Fibroblast of skin of left quadriceps (primary cell): ENCODE measurements around the gene MTHFD1L.
"Not testable (repeated sequence)": the region's sequence is repeated elsewhere in the genome, so short reads cannot be mapped to it uniquely, and the experiment has no call there.

Source experiments
- DNase-seq, 2 experiments: peaks; one replicate each; pipeline ENCODE4 v3.0.0-alpha.2; 2013; ENCODE audit warnings: low read depth in 2 of 2

Gene MTHFD1L

DNA sequence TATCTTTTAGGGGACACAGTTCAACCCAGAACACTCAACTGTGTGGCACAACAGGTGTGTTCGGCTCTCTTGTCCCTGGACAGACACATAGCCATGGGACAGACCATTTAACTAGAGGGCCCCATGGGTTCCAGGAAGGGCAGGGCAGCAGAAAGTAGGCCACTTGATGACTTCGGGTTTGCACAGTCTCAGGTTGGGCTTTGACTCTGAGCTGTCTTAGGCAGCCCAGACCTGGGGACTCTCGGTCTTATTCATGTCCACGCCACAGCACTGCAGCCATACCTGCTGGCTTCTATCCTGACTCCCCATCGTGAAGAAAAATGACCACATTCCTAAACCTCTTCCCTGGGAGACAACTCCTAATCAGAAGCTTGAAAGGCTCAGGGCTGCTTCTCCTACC, 228.2 kb downstream of the MTHFD1L start:
- DNase-seq, result no peak

DNA sequence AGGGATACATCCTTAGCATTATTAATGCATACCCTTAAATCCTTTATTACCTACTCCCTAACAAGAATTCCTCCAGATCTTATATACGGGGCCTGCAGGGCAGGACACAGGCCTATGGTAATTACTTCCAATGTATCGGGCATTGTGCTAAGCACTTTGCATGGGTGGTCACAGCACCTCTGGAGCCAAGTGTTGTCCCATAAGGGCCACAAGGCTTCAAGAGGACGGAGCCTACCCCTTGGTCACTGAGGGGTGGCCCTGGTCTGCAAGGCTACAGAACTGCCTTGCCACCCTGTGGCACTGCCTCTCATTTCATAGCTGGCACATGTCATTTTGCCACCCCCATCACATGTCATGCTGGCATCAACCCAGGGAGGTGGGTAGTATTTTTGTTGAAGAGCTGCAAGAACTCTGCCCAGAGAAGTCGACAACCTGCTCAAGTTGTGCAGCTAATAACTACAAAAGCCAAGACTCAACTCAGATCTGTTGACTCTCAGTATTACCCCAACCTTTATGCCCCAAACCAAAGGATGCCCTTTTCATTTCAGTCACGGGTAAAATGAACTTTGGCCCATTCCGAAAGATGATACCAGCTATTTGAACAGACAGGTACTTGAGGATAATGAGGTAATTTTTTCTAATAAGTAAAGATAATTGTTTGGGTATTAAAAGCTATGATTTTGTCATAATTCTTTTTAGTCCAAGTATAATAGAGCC, 230.2 kb downstream of the MTHFD1L start:
- DNase-seq, result no peak

DNA sequence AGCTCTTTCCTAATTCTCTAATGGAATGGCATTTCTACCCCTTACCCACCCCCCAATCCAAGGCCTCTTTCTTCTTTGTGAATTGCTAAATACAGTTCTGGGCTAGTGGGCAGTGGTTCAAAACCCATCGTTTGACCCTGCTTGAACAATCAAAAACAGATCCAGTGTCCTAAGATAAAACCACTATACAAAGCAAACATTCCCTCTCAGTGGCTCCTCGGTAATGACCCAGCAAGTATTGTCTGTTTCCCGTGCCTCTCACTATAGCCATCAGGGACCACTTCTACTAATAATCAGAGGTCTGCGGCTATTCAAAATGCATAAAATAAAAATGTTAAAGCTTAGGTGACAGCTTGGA, 230.7 kb downstream of the MTHFD1L start:
- DNase-seq, result no peak

DNA sequence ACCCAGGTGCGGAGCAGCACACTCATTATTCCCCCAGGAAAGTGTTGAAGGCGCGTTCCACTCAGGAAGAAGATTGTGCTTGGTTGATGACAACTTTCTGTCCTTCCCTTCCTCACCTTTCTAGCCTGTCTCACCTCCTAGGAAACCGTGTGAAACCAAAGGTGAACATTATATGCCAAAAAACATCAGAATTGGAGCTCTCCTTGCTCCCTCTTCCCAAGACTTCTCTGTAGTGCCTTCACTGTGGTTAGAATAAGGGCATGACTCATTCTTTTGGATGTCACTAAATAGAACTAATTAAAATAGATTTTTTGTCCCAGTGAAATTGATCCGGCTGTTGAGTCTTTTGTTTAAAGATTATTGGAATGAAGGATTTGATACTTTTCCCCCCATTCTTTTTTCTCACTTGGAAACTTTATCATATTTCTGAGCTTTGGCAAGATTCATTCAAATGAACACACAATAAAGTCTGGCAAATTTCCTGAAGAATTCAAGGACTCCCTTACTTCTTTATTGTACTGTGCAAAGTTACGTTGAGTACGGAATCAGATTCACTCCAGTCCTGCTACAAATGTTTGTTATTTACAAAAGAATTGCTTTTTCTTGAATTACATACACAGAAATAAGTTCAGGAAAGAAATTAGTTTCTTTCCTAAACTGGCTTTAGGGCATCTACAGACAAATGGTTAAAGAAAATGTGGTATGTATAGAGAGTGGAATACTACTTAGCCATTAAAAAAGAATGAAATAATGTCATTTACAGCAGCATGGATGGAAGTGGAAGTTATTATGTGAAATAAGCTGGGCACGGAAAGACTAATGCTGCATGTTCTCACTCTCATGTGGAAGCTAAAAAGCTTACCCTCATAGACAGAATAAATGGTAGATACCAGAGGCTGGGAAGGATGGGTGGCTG, 231.4 kb downstream of the MTHFD1L start:
- DNase-seq, result no peak

DNA sequence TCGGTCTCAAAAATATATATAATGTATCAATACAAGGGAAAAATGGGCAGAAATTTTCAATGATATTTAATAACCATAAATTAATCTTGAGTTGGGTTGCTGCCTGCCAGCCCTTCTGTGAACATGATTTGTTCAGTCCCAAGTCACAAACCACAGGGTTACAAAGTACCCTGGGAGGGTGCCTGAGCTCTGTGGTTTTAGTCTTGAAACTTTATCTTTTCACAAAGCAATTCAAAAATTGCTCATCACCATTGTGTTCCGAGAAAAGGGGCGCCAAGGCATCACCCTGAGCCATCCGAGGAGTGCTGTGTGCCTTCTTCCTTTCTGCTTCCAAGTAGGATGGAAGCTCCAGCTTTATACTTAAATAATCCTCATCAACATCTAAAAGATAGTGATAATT, 232.7 kb downstream of the MTHFD1L start:
- DNase-seq, result no peak

DNA sequence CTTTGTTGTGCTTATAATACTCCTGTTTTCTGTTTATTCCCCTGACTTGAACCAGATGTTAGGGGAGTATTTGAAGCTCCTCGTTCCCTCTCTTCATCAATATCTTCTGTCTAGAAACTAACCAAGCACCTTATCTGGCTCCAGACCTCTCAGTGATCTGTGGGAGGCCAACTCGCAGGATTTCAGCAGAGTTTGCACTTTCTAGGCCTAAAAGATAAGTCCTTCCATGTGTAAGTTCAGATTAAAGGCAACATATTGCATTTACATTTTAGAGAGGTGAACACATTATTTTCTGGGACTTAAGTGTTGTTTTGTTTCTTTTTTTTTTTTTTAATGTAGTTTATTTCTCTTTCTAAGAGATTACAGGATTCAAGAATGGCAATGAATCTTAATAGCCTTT, 234.8 kb downstream of the MTHFD1L start:
- DNase-seq, result no peak

DNA sequence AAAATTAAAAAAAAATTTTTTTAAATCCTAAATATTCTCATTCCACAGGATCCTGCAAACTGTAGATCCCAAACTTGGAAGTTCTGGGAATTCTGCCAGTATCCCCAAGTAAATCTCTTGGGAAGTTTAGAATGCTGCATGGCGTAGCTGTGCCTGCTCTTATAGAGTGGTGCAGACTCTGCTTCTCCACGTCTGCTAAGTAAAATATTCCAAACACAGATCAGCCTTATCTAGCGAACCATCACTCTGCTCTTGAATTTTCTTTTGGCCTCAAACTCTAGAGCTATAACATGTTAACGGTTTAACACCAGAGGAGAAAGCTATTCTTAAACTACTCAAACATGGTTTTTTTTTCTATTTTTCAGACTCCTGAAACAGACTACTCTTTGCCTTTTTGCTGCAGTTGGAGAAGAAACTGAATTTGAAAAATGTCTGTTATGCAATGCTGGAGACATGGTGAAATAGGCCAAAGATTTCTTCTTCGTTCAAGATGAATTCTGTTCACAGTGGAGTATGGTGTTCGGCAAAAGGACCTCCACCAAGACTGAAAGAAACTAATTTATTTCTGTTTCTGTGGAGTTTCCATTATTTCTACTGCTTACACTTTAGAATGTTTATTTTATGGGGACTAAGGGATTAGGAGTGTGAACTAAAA, 235.8 kb downstream of the MTHFD1L start:
- DNase-seq, result no peak

DNA sequence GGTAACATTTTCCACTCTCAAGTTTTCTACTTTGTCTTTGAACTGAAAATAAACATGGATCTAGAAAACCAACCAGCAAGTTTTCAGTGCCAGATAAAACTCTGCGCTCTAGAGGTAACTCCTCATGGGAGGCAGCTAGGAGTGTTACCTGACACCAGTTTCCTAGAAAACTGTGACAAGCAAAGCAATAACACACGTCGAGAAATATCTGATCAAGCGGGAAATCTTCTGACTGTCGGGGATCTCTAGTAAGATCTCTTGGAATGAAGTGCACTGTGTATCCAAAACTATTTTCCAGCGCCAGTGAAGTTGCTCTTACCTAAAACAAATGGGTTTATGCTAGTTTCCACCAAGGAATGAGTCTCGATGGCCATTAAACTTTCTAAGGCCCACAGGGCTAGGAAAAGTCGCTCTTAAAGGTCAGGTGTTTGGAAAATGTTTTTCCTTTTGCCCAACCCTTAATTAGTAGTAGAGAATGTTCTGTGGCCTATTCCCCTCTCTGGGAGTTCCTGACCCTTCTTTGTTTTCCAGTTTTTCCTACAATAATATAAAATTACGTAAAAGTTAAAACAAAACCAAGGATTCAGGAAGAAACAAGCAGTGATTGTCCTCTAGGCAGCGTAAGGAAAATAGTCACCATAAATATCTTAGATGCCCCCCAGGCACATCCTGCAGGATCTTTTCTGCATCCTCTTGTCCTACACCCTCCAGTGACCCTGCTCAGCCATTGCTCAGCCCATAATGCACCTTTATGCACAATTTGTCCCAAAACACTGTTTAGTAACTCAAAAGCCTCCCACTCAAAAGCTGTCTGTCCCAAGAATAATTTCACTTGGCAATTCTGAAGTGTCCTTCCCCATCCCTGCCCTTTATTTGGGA, 236.6 kb downstream of the MTHFD1L start:
- DNase-seq, result no peak

DNA sequence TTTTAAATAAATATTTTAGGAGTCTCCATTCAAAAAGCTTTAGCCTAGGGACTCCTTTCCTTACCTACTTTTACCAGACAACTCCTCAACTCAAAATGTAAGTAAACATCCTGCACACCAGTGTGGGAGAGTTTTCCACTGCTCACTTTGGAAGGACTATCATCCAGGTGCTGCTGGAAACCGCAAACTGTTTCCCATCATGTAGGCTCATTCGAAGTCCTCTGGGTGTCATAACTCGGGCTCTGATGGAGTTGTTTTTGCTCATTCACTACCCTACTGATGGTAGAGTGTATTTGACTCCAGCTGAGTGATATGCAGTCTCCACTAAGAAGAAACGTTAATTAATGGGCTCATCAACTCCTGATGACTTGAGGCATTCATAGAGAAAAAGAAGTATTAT, 237.8 kb downstream of the MTHFD1L start:
- no peak for DNase-seq

DNA sequence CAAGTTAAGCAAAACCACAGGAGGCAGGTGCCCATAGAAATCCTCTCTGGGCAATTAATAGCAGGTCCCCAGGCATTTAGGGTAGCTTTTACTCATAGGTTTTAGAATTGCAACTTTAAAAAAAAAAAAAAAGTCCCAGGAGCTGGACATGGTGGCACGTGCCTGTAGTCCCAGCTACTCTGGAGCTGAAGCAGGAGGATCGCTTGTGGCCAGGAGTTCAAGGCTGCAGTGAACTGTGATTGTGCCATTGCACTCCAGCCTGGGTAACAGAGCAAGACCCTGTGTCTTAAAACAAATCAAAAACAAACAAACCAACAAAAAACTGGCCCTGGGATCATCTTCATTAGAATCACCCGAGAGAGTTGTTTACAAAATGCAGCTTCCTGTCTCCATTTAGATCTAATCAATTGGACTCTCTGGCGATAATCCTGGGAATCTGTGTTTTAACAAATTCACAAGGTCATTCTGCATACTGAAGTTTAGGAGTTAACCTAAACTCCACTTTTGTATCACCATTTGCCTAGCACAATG, 242.5 kb downstream of the MTHFD1L start:
- DNase-seq, result no peak

DNA sequence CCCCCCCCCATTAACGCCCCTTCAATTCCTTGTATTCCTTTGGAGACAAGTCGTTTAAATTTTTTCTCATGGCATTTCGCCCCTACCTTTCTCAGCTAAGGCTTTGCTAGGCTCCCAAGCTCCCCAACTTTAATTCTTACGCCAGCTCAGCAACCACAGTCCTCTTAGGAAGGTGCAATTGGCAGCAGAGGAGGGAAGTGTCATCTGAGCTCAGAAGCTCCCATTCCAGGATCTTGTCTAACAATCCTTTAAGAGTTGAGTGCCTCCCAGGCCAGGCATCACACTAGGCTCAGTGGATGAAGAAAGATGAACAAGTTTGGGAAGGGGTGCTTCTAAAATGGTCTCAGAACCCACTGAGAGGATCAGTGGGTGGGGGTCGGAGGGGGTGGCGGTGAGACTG, 243.0 kb downstream of the MTHFD1L start:
- DNase-seq, result no peak

DNA sequence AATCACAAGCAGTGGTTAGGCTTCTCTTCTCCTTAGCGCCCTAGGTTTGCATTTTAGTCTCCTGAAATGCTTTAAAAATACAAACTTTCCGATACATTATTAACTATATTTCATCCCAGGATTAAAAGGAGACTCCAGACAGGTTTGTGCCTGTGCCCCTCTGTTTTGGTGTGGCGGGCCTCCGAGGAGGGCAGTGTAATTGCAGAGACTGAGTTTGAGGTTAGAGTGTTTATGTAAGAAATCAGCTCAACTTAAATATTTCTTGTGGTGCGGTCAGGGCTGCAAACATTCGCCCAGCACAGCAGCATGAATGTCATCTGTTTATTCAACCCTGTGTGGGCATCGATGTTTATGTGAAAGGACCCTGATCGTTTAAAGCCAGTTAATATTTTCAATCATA, 243.9 kb downstream of the MTHFD1L start:
- no peak for DNase-seq

DNA sequence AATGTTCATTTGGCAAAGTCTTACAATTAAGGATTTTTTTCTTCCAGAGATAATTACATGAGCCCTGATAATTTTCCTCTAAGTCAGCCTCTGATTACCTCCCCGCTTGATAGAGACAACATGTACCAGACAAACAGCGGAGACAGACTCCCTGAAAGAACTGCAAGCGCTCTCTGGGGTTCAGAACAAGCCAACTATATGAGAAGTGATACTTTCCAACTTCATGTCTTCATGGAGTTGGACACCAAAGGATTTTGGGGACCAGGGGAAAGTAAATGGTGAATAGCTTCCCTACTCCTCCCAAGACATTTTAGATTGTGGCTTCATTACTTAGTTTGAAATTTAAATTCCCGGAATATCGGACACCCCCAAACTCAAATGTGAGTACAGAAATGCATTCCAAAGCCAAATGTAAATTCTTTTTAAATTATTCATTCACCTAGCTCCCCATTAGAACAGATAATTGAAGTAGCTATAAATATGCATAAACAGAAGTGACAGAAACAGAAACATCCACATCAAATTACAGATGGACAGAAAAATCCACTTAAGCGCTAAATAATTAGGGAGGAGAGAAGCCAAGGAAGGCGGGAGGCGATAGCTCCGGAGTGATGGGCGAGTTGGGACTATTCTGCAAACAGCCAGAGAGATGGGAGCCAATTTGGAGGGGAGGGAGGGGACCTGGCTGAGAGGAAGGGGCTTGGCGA, 244.5 kb downstream of the MTHFD1L start:
- DNase-seq, result no peak

DNA sequence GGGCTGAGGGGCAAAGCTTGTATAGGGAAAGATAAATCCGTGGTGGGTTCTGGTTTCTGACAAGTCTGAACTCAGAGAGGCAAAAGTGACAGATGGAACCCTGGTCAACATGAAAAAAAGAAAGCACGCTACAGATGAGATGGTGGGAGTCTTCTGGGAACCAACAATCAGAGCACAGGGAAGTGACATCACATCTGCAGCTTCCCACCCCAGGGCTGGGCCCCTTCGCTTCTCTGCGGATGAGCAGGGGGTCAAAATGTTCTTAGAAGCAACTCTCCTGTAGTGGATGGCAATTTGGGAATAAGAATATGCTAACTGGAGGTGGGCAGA, 245.0 kb downstream of the MTHFD1L start:
- DNase-seq, result no peak

DNA sequence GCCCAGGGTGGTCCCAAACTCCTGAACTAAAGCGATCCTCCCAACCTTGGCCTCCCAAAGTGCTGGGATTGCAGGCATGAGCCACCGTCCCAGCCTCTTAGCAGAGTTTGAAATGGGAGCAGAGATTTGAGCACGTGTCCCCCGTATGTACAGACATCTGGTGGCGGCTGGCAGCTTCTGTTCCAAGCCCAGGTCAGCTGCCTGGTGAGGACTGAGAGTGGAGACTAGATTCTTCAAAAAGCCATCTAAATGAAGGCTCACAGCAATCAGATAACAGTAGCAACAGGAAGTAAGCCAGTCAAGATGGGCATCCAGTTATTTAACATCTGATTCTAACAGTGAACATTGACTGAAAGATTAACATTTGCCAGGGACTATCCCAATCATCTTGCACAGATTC, 246.2 kb downstream of the MTHFD1L start:
- no peak for DNase-seq

DNA sequence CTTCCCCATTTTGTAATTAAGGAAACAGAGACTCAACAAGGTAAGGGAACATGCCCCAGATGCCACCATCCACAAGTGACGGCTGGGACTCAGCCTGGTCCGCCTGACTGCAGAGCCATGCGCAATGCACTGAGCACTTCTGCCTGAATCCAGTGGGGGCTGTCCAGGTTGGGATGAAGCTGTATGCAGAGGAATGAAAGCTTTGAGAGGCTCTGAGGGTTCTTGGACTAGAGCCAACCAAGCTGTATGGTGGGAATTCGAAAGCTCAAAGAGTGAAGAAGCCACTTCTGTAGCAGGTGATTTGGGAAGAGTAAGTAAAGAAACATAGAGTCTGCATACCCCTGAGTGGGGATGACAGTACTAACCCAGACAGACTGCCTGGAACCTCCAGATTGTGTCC, 246.6 kb downstream of the MTHFD1L start:
- DNase-seq, result no peak

DNA sequence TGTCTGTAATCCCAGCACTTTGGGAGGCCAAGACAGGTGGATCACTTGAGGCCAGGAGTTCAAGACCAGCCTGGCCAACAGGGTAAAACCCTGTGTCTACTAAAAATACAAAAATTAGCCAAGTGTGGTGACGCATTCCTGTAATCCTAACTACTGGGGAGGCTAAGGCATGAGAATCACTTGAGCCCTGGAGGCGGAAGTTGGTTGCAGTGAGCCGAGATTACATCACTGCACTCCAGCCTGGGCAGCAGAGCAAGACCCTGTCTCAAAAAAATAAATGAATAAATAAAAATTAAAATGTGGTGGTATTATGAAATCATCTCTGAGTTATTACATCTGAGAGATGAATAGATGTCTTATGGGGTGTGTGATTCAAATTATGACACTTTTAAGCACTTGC, 247.4 kb downstream of the MTHFD1L start:
- DNase-seq, result not testable (repeated sequence)

DNA sequence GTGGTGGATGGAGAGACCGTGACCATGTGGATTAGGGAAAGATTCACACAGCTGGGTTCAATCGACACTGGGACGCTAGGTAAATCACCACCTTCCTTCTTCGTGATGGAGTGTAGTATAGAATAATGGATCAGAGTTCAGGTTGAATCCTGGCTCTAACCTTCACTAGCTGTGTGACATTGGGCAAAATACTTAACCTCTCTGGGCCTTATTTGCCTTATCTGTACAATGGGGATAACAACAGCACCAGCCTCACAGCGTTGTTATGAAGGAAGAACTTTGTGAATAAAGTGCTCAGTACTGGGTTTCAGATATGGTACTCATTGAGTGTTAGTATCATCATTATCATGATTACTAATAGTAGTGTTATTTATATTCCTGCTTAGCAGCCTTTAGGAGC, 248.1 kb downstream of the MTHFD1L start:
- no peak for DNase-seq

DNA sequence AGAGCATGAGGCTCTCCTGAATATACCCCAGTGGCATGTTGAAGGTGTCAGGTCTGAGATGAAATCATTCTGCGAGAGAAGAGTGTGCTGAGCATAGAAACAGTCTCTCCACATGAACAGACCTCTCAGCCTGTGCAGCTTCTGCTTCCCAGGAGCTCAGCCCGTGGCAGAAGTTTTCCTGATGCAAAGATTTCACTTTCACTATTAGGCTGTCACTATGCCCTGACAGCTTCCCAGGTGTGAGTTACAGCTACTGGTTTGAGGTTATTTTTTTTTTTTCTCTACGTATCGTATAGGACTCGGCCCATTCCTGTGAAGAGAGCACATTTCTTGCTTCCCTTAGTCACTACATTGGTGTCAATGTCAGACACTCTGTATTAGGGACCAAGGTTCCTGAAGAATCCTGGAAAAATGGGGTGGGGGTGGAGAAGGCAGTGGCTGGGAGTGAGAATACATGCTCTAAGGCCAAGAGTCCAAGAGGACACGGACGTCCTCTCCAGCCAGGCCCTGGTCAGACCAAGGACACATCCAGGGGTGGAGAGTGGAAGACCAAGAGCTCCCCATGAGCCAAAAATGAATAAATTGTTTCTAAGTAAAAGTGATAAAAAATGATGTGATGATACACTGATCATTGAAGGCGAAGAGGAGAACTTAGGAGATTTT, 253.1 kb downstream of the MTHFD1L start:
- no peak for DNase-seq

DNA sequence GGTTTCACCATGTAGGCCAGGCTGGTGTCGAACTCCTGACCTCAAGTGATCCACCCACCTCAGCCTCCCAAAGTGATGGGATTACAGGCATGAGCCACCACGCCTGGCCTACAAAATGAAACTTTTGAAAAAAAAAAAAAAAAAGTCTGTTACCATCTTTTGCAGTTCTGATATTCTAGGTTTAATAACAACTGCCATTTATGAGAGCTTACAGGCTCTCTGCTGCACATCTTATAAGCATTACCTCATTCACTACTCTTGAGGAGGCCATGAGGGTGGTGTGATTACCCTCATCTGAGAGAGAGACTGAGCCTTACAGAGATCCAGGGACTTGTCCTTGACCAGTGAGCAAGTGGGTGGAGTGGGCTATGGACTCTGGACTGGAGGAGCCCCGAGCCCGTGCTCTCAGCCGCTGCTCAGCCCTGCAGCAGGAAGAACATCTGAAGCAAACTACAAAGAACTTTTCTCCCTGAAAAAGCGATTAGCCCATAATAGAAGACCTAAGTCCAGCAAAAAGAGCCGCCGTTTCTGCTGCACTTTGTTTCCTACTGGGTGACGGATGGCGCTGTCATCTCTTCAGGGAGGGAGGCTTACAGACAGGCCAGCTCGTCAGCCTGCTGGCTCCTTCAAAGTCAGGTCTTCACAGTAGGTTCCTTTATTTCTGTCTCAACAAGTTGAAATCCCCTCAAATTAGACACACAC, 254.5 kb downstream of the MTHFD1L start:
- no peak for DNase-seq
